Measurements from ENCODE around the gene PKM.

DNA sequence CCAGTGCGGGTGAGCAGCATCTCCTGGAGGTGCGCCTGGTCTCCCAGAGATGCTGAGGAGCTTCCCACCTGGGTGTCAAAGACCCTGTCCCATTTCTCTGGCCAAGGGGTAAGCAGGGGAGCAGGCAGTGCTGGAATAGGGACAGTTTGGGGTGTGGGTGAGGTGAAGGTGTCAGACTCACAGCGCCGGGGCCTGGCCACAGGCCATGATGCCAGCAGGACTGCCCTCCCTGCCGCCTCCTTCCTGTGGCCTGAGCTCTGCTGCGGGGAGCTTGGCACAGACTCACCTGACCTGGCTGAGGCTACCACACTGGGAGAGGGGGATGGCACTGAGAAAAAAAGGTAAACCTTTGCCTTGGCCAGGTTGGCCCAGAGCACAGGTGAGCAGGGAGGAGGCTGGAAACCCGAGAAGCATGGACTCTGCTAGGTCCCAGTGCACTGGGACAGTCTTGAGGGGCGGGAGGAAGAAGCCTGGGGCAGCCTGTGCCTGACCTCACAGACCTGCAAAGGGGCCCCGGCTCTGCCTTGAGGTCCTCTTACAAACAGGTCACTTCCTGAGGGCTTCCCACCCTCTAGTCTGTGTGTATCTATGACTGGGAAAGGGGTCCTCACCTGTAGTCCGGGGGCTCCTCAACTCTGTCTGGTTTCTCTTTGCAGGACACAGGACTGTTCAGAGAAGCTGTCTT is 61.6 kb downstream of the PKM start:
- TF ChIP-seq, protein P1, sequence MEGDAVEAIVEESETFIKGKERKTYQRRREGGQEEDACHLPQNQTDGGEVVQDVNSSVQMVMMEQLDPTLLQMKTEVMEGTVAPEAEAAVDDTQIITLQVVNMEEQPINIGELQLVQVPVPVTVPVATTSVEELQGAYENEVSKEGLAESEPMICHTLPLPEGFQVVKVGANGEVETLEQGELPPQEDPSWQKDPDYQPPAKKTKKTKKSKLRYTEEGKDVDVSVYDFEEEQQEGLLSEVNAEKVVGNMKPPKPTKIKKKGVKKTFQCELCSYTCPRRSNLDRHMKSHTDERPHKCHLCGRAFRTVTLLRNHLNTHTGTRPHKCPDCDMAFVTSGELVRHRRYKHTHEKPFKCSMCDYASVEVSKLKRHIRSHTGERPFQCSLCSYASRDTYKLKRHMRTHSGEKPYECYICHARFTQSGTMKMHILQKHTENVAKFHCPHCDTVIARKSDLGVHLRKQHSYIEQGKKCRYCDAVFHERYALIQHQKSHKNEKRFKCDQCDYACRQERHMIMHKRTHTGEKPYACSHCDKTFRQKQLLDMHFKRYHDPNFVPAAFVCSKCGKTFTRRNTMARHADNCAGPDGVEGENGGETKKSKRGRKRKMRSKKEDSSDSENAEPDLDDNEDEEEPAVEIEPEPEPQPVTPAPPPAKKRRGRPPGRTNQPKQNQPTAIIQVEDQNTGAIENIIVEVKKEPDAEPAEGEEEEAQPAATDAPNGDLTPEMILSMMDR (IDR thresholded peaks at IDR 0.05 in 2 of 3, conservative IDR thresholded peaks at IDR 0.05 in 1 of 3; ENCODE audit: insufficient read depth in 2 of 3, low read depth in 1 of 3, low read length in 3 of 3): no peak
- TF ChIP-seq ZNF224 (CRISPR knock-in tag; IDR thresholded peaks at IDR 0.05): no peak
- TF ChIP-seq EGR1 (conservative IDR thresholded peaks at IDR 0.05): no peak
- no peak for TF ChIP-seq EP300 (IDR thresholded peaks at IDR 0.05; ENCODE audit: low read length)
- no peak for TF ChIP-seq NBN (IDR thresholded peaks at IDR 0.05; ENCODE audit: low read depth)
- TF ChIP-seq SNIP1 (IDR thresholded peaks at IDR 0.05; ENCODE audit: low read depth): no peak
